Measurements from ENCODE around the gene MEIS1.
"Not testable (repeated sequence)": the region's sequence is repeated elsewhere in the genome, so short reads cannot be mapped to it uniquely, and the experiment has no call there.

Gene MEIS1

DNA sequence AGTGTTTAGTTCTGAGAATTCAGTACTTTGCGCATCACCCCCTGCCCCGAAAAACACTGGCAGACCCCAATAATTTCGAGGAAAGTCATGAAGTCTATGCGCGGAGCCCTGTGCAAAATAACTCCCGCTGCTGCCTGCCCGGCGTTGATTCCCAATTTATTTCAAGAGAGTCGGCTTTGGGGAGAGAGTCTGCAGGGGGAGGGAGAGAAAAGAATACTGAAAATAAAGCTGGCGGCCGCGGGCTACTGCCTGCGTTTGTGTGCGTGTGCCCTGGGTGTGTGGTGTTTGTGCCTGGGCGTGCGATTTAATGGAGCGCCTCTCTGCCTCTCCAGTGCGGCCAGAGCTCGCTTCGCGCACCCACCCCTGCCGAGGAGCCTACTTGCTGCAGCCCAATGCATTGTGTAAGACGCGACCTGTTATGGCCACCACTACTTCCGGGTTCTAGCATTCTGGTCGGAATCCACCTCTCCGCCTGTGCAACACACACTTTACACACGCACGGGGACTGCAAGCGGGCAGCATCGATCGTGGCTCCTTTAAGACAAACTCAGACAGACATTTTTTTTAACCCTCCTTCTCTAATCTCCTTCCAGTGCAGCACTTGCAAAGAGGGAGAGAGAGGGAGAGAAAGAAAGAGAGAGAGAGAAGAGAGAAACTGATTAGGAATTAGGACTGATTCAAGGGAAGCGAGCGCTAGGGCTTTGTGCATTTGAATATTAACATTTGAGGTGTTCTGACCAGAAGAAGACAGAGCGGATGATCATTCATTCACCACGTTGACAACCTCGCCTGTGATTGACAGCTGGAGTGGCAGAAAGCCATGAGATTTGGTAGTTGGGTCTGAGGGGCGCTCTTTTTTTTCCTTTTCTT, at the start of gene MEIS1:
TSS of gene MEIS1 (plus strand) at position 447 of the 870 bp plus-strand sequence. CDS start 732 bp downstream, outside the sequence.
- peak; percentile 97 for DNase-seq

DNA sequence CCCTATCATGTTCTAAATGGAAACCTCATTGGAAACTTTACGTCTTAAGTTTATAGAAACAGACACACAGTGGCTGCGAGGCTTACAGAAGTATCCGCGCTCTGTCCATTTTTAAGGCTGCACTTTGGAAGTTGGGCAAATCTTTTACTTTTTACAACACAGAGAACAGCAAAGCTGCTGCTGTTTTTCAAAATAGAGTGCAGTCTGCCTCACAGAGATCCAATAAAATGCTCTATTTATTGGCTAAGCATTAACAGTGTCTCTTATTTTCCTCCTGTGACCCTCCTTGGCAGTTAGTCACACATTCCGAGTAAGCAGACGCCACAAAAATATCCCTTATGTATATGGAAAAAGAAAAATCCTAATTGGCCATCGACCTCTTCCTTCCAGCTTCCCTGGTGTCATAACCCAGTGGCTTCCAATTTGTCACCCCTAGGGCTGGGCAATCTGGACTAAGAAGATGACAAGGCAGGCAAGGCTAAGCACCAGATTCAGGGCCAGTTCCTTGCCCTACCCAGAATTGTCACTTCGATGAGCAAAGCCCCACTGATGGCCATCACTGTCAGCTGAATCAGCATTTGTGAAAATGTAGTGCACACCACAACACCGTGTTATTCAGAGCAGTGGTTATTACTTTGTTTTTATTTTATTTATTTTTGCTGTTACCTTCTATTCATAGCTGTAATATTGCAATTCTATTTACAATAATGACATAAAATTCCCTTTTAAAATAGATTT, 47.7 kb upstream of the MEIS1 start:
- DNase-seq: no peak

DNA sequence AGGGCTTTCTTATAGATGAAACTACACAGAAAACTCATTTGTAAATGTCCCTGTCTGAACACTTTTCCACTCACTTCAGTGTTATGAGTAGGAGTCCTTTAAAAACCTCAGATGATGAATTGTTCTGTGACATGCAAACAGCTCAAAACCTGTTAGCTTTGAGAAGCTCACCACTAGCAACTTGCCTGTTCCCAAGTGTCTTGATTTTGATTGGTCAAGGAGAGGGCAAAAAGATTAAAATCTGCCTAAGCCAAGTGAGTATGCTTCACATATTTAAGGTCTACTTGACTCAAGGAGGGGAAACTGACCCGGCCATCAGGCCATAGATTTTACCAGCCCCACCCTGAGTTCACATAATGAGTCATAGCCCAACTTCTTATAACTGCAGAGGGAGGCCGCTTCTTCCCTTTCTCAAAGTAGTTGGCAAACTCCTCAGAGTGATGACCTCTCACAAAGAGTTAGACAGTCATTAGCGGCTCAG, 45.2 kb upstream of the MEIS1 start:
- no peak for DNase-seq

DNA sequence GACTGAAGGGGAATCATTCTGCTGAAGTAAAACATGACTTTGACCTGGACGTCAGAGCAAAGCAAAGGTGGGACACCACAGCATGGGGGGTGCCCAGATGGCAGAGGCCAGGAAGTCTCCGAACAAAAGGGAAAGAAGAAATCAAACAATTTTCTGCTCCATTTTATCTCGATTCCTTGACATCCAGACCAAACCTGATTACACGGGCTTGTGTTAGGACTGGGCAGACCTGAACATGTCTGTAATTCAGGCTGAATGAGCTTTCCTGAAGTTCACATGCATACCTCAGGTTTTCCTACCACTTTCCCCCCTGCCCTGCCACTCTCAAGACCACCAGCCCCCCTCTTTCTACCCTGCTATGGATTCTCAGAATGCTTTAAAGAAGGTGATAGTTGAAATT, 44.8 kb upstream of the MEIS1 start:
- no peak for DNase-seq

DNA sequence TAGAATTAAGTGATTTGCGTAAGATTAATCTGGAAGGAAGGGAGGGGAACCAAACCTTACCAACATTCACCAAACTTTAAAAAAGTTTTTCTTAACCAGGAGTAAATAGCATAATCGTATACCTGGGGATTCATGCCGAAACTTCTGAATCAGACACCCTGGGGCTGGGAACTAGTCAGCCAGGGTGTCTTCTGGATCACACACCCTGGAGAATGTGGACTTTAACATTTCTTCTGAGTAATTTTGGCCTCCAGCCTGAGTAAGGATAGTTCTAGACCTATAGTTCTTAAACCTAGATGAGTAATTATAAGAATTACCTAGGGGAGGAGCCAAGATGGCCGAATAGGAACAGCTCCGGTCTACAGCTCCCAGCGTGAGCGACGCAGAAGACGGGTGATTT, 44.1 kb upstream of the MEIS1 start:
- DNase-seq: no peak

DNA sequence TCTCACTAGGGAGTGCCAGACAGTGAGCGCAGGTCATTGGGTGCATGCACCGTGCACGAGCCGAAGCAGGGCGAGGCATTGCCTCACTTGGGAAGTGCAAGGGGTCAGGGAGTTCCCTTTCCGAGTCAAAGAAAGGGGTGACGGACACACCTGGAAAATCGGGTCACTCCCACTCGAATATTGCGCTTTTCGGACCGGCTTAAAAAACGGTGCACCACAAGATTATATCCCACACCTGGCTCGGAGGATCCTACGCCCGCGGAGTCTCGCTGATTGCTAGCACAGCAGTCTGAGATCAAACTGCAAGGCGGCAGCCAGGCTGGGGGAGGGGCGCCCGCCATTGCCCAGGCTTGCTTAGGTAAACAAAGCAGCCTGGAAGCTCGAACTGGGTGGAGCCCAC, 43.7 kb upstream of the MEIS1 start:
- not testable (repeated sequence) for DNase-seq

DNA sequence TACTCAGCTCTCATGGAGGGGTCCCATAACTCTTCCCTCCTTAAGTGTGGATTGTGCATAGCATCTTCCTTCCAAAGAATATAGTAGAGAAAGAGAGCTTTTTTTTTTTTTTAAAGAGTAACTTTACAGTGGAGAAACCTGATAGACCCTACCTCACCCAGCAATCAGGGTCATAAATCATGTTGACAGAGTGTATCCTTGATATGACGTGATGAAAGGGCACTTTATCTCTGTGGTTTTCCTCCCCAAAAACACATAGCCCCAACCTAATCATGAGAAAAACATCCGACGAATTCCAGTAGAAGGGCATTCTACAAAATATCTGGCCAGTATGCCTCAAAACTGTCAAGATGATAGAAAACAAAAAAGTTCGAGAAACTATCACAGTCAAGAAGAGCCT, 29.5 kb upstream of the MEIS1 start:
- no peak for DNase-seq

DNA sequence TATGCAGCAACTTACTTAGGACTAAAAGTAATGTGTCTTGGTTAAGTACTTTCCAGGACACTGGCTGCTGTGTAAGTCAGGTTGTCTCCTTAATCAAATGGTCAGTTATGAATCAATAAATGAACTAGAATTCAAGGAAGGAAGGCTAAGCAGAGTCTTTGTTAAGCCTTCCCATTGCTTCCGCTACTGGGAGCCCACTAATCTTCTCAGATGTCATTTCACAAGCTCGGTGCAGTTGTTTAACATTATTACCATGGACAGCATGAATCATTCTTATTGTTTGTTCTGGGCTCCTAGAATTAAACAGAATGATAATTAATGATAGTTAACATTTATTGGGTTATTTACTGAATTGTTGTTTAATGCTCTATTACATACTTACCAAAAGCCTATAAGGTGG, 26.0 kb upstream of the MEIS1 start:
- DNase-seq: no peak

DNA sequence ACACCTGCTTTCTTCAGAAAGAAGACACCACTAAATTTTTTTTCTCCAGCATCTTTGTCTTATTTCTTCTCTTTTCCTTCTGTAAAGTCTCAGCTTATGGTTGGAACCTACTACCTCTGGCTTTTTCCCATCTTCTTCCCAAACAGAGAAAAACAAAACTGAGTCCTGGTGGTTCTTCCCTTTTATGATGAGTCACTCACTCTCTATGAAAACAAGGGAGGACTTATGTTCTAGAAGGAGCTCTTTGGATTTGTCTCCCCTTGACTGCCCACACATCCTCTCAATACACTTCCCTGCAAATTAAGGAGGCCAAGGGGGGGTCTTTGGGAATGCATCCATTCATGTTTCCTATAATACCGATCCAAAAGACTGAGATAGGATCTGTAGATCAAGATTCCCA, 22.1 kb upstream of the MEIS1 start:
- DNase-seq: no peak

DNA sequence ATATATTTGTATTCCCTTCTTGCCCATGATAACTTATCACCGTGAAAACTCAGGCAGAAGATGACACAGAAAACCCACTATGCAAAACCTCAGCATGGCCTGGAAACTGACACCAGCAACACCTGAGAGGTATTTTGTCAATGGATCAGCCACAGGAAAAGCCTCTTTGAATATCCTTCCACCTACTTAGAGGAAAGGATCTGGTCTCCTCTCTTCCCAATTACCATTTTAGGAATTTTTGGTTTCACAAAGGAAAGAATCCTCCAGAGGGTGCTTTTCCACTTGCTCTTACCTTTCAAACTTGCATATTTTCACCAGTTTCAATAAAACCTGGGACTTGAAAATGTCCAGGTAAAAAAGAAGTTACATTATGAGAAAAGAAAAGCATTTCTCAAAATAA, 20.0 kb upstream of the MEIS1 start:
- no peak for DNase-seq

DNA sequence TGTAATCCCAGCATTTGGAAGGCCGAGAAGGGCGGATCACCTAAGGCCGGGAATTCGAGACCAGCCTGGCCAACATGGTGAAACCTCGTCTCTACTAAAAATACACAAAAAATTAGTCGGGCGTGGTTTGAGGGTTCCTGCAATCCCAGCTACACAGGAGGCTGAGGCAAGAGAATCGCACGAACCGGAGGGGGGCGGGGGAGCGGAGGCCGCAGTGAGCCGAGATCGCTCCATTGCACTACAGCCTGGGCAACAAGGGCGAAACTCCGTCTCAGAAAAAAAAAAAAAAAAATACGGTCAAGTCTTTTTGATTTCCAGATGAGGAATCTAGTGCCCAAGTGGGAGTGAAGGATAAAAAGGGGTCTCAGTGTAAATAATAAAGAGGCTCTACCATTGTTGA, 16.5 kb upstream of the MEIS1 start:
- DNase-seq: no peak

DNA sequence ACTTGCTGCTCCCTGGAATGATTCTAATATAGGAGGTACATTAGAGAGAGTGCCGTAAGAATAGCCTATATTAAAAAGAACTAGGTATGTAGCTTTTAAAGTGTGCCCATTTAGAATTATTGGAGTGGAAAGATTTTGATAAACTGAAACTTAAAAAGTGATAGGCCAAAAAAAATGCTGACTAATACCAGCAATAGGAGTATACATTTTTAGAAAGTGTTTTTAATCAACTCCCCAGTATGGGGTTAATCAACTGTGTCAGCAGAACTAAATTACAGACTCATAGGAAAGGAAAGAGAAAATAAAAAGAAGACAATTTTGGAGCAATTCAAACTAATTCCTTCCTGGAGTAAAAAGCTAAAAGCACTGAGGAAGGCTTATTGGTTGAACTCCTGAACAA, 13.3 kb upstream of the MEIS1 start:
- DNase-seq: no peak

DNA sequence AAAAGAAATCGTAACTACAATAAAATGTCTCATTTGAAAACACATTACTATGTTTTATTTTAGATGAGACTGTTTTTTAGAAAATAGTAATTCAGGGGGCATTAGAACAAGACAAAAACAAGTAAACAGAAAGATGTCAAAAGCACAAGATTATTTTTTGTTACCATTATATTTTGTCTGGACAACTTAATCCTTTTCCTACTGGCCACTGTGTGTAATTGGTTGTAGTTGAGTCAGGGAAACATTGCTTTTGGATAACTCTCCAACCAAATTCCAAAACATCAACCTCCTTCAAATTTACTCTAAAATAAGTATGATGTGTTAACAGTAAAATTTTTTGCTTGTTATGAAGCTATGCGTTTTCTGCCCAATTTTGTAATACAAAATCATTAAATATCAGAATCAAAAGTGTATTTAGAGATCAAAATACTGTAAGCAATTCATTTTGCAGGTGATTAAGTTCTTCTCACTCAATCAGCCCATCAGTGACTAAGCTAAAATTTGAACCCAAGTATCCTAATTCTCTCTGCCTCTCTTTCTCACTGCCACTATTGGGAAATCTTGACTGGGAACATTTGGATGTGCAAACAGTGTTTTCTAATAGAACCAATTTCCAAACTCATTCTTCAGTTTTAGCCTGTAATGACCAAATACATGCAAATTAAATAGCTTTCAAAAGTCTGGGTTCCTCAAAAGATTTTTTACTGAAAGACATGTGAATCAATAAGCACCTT, 11.4 kb upstream of the MEIS1 start:
- no peak for DNase-seq

DNA sequence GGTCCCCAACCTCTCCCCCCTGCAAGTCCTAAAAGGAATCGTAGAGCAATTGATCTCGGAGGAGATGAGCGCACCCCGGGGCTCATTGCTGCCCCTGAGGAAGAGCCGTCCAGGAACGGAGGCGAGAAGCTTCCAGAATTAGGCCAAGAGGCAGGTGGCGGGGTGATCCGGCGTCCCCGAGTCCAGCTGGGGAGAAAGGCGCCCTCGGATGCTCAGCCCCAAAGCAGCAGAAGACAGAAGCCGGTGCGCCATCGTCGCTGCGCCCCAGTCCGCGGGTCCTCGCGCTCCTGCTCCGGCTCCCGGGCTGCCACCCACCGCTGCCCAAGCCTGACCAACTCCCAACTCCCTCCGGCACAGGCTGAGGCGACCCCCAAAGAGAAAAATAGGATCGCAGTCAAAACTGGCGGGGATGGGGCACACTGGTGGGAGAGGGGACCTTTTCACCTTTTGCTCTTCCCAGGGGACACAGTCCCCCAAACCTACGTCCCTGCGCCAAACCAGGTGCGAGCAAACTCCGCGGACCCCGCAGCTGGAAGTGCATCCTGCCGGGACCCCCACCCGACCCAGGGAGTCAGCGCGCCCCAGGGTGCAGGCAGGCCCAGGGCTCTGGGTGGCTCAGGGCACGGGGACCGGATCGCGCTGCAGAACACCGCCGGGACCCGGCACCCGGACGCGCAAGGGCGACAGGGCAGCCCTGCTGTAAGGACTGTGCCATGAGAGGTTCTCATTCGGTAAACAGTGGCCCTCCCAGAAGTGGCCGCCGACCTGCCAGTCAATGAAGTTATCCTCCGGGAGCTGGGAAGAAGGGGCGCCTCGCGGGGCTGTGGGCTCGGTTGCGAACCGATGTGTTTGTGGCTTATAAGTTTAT, 8.4 kb upstream of the MEIS1 start:
- no peak for DNase-seq

DNA sequence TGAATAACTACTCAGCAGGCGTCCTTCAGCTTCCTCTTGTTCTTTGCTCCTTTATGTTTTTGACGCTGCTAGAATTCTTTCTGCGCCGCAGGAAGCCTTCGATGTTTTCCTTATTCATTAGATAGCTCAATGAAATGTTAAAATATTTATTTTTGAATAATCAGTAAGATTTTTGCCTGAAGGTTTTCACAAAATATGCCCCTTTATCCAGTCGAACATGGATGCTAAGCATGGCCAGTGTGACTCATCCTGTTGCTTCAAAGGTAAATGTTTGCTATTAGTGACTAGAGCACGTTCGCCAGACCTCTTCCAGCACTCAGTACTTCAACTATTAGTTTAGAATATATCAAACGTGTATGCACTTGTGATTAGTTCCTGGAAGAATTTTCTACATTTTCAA, 7.6 kb upstream of the MEIS1 start:
- DNase-seq: no peak

DNA sequence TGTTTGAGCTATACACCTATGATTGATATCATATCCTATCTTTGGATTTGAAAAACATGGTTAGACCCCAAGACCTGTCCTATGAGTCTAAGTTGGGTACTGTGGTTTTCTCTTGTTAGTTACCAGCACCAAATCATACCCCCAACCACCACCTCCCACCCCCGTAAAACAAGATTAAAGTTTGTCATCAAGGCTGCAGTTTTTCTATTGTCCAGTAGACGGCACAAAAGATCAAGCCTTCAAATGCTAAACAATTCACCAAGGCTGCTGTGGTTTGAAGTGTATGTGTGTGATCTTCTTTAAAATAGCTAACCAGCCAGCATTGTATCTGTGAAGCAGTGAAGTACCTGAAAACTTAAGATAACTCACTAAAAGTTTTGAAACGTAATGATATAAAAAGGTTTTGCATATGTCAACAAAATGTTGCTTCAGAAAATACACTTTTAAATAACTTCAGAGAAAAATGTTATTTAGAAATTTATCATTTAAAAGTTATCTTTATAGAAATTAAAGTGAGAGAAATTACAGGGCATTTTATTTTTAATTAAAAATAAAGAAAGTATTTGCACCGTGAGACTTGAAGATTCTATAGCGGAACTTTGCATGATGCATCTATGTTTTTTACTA, 5.8 kb upstream of the MEIS1 start:
- DNase-seq: peak; percentile 61

DNA sequence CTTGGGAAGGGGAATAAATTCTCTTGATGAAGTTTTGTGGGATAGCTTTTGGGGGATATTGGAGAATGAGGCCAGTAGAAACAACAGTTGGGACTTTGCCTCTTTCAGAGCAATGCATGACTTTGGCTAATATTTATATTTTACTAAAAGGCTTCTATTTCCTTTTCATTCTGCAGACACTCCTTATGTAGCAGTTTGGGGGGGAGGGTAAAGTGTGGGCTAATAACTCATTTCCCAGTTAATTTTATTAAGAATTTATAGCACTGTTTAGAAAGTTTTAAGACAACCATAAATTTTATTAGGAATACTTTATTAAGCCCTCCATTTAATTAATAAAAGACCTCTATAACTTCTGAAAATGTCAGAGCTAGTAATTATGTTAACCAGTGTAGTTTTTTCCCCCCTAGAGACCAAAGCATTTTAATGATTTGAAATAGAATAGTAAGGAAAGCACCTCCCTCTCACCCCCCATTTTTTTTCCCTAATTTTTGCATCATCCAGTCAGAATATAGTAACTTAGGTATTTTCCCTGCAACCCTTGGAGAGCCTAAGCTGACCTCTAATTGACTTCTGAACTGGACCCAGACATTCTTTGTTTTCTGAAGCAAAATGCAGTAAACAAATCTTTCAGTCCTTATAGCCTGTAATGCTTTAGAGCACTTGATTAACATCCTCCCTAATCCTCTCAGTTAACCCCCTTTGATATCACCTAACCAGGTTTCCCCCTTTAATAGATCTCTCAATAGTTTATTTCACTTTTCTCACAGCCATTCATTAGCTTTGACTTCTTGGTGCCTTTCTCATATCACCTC, 5.0 kb upstream of the MEIS1 start:
- no peak for DNase-seq

DNA sequence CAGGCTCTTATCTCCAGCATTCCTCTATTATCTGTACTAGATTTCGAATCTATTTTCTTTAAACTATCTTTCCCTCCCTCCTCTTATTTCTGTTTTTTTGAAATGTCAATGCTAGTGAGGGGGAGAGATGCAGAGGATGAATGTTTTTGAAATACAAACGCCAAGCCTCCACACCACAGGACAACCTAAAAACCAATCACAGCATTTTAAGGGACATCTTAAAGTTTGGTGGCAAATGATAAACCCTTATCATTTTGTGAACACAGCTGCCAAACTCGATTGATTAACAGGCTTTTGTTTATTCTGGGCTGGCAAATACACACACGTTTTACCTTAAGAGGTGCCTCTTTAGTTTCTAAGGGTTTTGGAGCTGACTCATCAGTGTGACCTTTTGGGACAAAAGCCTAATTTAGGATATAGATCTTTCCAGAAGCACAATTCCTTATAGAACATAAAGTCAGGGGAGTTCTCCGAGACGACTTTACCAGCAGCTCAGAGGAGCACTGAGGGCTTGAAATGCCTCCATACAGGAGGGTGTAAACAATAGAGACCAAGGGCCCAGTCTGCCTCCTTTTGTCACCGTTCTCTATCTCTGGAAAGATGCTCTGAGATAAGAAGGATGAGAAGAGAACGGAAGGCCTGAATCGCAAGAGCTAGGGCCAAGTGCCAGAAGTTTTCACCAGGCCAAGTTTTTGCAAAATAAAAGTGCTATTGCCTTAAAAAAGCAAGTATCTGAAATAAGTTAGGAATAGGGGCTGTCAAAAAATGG, 4.2 kb upstream of the MEIS1 start:
- no peak for DNase-seq

DNA sequence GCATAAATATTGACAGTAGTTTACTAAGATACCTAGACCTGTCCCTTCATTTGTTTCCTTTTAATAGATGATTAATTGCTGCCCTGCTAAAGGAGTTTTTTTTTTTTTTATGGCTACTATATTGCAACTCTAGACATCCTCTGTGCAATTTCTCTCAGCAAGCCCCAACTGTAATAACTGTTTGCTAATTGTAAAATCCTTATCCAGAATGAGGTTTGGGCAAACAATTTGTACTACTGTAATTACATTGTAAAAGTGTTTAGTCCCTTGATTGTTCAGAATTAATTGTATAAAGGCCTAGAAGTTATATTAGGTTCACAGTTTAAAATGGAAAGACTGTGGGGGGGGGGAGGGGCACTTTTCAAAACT, 3.7 kb upstream of the MEIS1 start:
- no peak for DNase-seq

DNA sequence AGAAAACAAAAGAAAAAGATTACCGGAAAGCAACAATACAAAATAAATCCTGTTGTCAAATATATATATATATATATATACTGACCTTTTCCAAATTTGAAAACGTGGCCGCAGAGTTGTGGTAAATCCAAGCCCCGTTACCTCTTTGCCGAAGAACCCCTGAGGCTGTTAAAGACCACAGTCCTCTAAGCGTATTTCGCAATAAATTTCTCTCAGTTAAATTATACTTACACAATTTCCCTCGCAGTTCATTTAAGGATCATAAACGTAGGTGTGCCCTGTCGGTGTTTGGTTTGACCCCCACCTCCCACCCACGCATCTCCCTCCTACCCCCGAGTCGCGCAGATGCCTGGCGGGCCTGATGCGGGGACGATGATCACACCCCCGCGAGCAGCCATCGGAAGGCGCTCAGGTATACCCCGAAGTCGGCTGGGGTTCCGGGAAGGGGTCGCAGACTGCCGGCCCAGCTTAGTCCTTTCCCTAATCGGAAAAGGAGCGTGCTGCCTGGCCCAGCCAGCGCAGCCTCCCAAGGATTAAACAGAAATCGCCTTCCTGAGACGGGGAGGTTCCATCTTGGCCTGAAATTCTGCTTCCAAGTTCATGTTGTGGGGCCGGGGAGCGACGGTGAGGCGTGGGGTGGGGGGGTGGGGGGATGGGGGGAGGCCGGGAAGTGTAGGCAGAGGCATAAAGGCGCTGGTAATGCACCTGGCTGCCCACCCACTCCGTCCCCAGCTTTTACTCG, 2.9 kb upstream of the MEIS1 start:
- no peak for DNase-seq

Data from EL (cell line).